ENCODE measurements around the gene EIF5B. TPM values are rescaled to one million over a fixed set of nuclear protein-coding genes. Genes with fewer than 3 reads are reported as not detected.

EIF5B gene
- total RNA-seq, 4 donors from 2014 or later: 33.0 to 71.3 (median 50.7) TPM

DNA sequence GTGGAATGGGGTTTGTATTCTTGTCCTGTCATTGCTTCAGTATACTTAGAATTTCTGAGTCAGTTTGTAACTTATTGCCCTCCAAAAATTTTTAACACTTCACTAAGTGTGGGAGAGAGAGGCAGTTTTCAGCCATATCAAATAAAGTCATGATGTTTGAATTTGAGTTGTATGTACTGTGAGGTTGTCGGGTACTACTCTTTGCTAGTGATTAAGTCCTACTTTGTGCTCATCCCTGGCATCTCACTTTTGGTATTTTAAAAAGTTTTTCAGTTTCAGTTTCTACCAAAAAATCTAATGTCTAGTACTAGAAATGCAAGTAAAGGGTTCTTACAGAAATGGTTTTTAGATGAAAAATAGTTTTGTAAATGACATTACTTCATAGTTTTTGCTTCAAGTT is 40.7 kb downstream of the EIF5B start:
- in situ Hi-C loops (cut with MboI; ENCODE audit: low sequenced_read_pairs in 4 of 4) (no loop called here), intact Hi-C loops (cut with DNase I; ENCODE audit: low total_unique reads) (no loop called here)
- TF ChIP-seq POLR2A (IDR thresholded peaks at IDR 0.05): no peak
- TF ChIP-seq, protein P1, sequence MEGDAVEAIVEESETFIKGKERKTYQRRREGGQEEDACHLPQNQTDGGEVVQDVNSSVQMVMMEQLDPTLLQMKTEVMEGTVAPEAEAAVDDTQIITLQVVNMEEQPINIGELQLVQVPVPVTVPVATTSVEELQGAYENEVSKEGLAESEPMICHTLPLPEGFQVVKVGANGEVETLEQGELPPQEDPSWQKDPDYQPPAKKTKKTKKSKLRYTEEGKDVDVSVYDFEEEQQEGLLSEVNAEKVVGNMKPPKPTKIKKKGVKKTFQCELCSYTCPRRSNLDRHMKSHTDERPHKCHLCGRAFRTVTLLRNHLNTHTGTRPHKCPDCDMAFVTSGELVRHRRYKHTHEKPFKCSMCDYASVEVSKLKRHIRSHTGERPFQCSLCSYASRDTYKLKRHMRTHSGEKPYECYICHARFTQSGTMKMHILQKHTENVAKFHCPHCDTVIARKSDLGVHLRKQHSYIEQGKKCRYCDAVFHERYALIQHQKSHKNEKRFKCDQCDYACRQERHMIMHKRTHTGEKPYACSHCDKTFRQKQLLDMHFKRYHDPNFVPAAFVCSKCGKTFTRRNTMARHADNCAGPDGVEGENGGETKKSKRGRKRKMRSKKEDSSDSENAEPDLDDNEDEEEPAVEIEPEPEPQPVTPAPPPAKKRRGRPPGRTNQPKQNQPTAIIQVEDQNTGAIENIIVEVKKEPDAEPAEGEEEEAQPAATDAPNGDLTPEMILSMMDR (IDR thresholded peaks at IDR 0.05 in 4 of 5, conservative IDR thresholded peaks at IDR 0.05 in 1 of 5): no peak
- DNase-seq: no peak
- Histone ChIP-seq H3K36me3 (peaks cover 0 to 89% of the 10 kb centered on the region in 2 donors), H3K4me3 (no peak overlapping the region), H3K27ac (no peak overlapping the region), H3K9me3 (no peaks in the 10 kb centered on the region), H3K4me1 (no peaks in the 10 kb centered on the region), H3K27me3 (no peaks in the 10 kb centered on the region)
- no peak for ATAC-seq

DNA sequence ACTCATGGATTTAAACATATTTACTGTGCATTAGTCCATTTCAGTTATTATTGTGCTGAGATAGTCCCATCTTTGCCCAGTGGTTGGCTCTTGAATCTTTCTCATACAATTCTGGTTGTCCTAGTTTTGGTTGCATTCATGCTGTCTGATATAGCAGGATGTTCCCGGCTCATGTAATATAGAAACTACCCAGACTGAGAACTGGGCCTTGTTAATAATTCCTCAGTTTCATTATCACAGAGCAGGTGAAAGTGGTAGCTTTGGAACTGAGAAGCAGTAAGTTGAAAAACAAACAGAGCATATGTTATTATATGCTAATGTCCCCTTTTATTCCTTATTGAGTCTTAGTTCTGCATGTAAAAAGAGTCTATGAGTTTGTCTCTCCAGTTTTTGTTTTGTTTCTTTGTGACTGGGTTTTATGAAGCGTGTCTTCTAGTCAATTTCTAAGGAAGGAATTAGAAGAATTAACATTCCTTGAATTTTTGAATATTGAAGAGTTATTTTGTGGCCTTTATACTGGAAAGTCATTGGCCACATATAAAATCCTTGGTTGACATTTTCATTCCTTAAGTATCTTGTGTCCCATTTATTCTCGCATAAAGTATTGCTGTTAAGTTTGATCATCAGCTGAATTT is 43.3 kb downstream of the EIF5B start:
- Histone ChIP-seq H3K9me3 (no peaks in the 10 kb centered on the region), H3K27ac (no peak overlapping the region), H3K4me3 (no peak overlapping the region), H3K36me3 (peaks cover 0 to 87% of the 10 kb centered on the region in 2 donors), H3K4me1 (no peaks in the 10 kb centered on the region), H3K27me3 (no peaks in the 10 kb centered on the region)
- in situ Hi-C loops (cut with MboI; ENCODE audit: low sequenced_read_pairs in 4 of 4): no loop called here
- TF ChIP-seq, protein P1 (IDR thresholded peaks at IDR 0.05 in 4 of 5, conservative IDR thresholded peaks at IDR 0.05 in 1 of 5): no peak
- TF ChIP-seq POLR2A (IDR thresholded peaks at IDR 0.05): no peak
- ATAC-seq (no peak), DNase-seq (no peak)
- intact Hi-C loops (cut with DNase I; ENCODE audit: low total_unique reads): no loop called here

DNA sequence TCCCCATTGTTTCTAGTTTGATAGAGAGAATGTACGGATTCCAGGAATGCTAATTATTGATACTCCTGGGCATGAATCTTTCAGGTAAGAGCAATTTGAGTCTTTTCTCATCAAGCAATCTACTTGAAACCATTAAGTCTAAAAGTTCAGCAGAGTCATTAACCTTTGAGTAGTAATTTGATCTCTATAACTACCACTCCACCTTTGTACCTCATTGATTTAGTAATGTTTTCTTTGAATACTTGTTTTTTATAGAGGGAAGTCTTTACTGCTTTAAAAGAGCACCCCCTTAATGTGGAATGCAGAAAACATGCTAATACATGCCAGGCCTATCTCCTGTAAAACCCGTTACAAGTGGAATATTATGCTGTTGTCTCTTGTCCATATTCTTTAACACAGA is 45.0 kb downstream of the EIF5B start:
- no peak for ATAC-seq
- no peak overlapping the region for H3K4me3 ChIP-seq
- peaks cover 0 to 77% of the 10 kb centered on the region in 2 donors for H3K36me3 ChIP-seq
- H3K4me1 ChIP-seq: no peaks in the 10 kb centered on the region
- H3K27ac ChIP-seq: no peak overlapping the region
- DNase-seq: no peak
- intact Hi-C loops (cut with DNase I; ENCODE audit: low total_unique reads) (no loop called here), in situ Hi-C loops (cut with MboI; ENCODE audit: low sequenced_read_pairs in 4 of 4) (no loop called here)
- no peaks in the 10 kb centered on the region for H3K9me3 ChIP-seq
- no peak for TF ChIP-seq POLR2A (IDR thresholded peaks at IDR 0.05)
- TF ChIP-seq, protein P1 (IDR thresholded peaks at IDR 0.05 in 4 of 5, conservative IDR thresholded peaks at IDR 0.05 in 1 of 5): no peak
- H3K27me3 ChIP-seq: no peaks in the 10 kb centered on the region

DNA sequence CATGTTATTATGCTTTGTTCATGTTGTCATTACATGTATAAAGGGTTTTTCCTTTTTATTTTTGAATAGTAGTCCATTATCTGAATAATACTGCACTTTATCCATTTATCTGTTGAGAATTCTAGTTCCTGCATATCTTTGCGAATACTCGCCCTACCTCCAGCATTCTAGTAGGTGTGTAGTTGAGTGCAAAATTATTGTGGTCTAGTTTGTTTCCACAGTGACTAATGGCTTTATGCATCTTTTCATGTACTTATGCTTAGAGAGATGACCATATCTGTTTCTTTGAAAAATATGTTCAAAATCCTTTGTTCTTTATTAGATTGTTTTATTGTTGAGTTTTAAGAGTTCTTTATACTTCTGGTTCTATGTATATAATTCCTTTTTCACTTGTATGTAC is 48.8 kb downstream of the EIF5B start:
- ATAC-seq (no peak), DNase-seq (no peak)
- H3K9me3 ChIP-seq: no peaks in the 10 kb centered on the region
- peaks cover 12 to 16% of the 10 kb centered on the region in 2 donors for H3K4me1 ChIP-seq
- peaks cover 0 to 49% of the 10 kb centered on the region in 2 donors for H3K36me3 ChIP-seq
- TF ChIP-seq POLR2A (IDR thresholded peaks at IDR 0.05): no peak
- TF ChIP-seq, protein P1 (IDR thresholded peaks at IDR 0.05 in 4 of 5, conservative IDR thresholded peaks at IDR 0.05 in 1 of 5): no peak
- in situ Hi-C loops (cut with MboI; ENCODE audit: low sequenced_read_pairs in 4 of 4): no loop called here
- H3K27me3 ChIP-seq: no peaks in the 10 kb centered on the region
- intact Hi-C loops (cut with DNase I; ENCODE audit: low total_unique reads): loop anchor here (5.0 kb wide), 1 partner anchor 49 kb away; the partner anchor contains the start of genes EIF5B and TXNDC9
- no peak overlapping the region for H3K4me3 ChIP-seq
- H3K27ac ChIP-seq: no peak overlapping the region

Measured in gastrocnemius medialis (tissue), 4 donors.